Hippocampal formation (tissue), 2 donors: Measurements from ENCODE around the gene LIMK2.
"Not testable (repeated sequence)": the region's sequence is repeated elsewhere in the genome, so short reads cannot be mapped to it uniquely, and the experiment has no call there.

ENCODE experiments used
- DNase-seq, 2 donors: peaks; one replicate each; lab custom pipeline; 2025; lab: John Stamatoyannopoulos, UW

Gene LIMK2

GRCh38 chr22:31244046-31244942 is 32.2 kb downstream of the LIMK2 start:
- DNase-seq = no peak

DNA sequence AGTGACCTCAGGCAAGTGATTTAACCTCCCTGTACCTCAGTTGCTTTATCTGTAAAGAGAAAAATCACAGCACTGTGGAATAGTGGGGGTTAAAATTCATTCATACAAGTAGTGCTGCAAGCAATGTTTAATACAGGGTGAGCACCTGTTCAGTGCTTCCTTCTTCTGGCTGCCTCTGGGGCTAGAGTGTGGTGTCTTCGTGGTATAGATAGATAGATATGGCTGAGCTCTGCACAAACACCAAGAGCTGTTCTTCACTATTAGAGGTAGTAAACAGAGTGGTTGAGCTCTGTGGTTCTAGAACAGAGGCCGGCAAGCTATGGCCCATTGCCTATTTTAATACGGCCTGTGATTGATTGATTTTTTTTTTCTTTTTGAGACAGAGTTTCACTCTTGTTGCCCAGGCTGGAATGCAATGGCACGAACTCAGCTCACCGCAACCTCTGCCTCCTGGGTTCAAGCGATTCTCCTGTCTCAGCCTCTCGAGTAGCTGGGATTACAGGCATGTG is 32.9 kb downstream of the LIMK2 start:
- DNase-seq = no peak

GRCh38 chr22:31245998-31246397 is 33.9 kb downstream of the LIMK2 start:
- DNase-seq = not testable (repeated sequence)

GRCh38 chr22:31246687-31247086 is 34.6 kb downstream of the LIMK2 start:
- DNase-seq = no peak

- DNase-seq = no peak
Measured at GRCh38 chr22:31247726-31248125, 35.6 kb downstream of the LIMK2 start.

- DNase-seq = peak; percentile 22 to 32
Measured at GRCh38 chr22:31248138-31248745, 36.1 kb downstream of the LIMK2 start.

- DNase-seq = peak; percentile 25
Measured at GRCh38 chr22:31248965-31249958, 37.2 kb downstream of the LIMK2 start.

- DNase-seq = no peak
Measured at GRCh38 chr22:31250740-31251600, 38.9 kb downstream of the LIMK2 start.

DNA sequence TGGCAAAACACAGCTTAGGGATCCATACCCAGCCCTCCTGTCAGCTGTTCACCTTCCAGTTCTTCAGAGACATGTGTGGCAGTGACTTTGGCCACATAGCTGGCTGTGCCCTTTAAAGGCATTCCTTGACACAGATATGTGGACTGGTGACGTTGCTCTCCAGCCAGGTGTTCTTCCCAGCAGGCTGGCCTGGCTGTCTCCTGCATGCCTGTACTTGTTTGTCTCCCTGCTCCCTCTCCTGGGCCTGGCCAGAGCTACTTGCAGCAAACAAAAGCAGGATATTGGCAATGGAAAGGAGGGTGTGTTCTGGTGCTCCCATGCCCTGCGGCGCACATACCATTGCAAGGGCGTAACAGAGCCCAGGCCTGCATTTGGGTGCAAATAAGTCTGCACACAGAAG is 41.9 kb downstream of the LIMK2 start:
- no peak for DNase-seq

DNA sequence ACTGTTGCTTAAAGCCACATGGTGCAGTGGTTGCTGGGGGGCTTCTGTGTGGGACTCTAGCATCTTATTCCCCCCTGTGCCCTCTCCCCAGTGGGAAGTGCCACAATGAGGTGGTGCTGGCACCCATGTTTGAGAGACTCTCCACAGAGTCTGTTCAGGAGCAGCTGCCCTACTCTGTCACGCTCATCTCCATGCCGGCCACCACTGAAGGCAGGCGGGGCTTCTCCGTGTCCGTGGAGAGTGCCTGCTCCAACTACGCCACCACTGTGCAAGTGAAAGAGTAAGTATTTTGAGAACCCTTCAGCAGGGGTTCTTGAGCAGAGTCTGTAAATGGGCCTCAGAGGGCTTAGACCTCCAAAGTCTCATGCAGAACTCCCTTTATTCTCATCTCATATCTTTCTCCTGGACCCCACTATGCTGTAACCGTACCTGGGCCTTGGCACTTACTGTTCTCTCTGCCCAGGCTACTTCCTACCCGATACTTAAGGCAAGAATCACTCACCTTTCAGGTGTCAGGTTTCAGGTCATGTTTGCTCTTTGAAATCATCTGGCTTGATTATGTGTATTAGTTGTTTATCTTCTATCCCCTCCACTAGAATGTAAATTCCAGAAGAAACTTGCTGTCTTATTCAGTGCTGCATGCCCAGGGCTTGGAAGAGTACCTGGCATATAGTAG is 47.8 kb downstream of the LIMK2 start:
- DNase-seq = no peak

DNA sequence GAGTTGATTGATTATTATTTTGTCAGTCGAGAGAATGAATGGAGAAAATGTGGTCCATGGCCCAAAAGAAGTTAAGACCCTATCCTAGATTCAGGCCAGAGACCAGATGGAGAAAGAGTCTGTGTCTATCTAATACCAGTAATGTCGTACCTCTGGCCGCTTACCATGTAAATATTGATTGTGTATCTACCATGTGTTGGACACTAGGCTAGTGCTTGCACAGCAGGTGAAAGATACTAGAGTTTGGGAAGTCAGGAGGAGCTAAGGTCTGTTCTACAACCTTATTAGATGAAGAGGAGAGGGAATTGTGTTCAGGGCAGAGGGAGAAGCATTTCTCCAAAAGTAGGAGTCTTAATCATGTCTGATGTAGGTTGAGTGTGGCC is 48.4 kb downstream of the LIMK2 start:
- no peak for DNase-seq

DNA sequence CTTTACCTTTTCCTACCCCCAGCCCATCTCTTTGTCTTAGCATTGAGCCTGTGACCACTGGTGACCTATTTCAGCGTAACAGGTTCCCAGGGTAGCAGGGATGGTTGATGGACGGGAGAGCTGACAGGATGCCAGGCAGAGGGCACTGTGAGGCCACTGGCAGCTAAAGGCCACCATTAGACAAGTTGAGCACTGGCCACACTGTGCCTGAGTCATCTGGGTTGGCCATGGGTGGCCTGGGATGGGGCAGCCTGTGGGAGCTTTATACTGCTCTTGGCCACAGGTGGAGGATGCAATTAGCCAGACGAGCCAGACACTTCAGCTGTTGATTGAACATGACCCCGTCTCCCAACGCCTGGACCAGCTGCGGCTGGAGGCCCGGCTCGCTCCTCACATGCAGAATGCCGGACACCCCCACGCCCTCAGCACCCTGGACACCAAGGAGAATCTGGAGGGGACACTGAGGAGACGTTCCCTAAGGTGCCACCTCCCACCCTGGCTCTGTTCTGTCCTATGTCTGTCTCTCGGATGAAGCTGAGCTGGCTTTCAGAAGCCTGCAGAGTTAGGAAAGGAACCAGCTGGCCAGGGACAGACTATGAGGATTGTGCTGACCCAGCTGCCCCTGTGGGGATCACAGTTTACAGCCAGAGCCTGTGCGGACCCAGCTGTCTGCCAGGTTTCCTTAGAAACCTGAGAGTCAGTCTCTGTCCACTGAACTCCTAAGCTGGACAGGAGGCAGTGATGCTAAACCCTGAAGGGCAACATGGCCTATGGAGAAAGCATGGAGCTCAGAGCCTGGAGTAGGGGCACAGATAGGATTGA is 50.4 kb downstream of the LIMK2 start:
- no peak for DNase-seq

GRCh38 chr22:31263896-31264640 is 52.0 kb downstream of the LIMK2 start:
- DNase-seq = no peak

- no peak for DNase-seq
Measured at GRCh38 chr22:31268281-31268680, 56.2 kb downstream of the LIMK2 start.

- no peak for DNase-seq
Measured at GRCh38 chr22:31269892-31270579, 57.9 kb downstream of the LIMK2 start.

- DNase-seq = no peak
Measured at GRCh38 chr22:31271026-31271425, 58.9 kb downstream of the LIMK2 start.

GRCh38 chr22:31271485-31271884 is 59.4 kb downstream of the LIMK2 start:
- DNase-seq = no peak
